Globus pallidus (tissue), 1 donor: ENCODE measurements around the gene BRME1.

ENCODE experiments used
- DNase-seq: peaks from one replicate; pipeline ENCODE4 v3.0.0-alpha.2; 2015; ENCODE audit warnings: low spot score

Gene BRME1

GRCh38 chr19:13905634-13906520, at the start of gene BRME1, which contains the start of gene CC2D1A:
BRME1 (minus strand) TSS chr19:13906117; CDS start chr19:13904892, 1,225 bp downstream.
CC2D1A (plus strand) TSS chr19:13906201; CDS start chr19:13906442, 241 bp downstream.
- DNase-seq = peak; percentile 83

- no peak for DNase-seq
Measured at GRCh38 chr19:13954185-13954584, 48.3 kb upstream of the BRME1 start.

GRCh38 chr19:13952931-13953531, 47.1 kb upstream of the BRME1 start:
- DNase-seq = peak; percentile 7

GRCh38 chr19:13952154-13952930, 46.4 kb upstream of the BRME1 start, which contains the start of gene DCAF15:
DCAF15 (plus strand) TSS chr19:13952509; CDS start chr19:13952513, 4 bp downstream.
- DNase-seq = peak; percentile 100

- DNase-seq = no peak
Measured at GRCh38 chr19:13951799-13952153, 45.9 kb upstream of the BRME1 start.

- DNase-seq = no peak
Measured at GRCh38 chr19:13951043-13951442, 45.1 kb upstream of the BRME1 start.

- DNase-seq = no peak
Measured at GRCh38 chr19:13946414-13946813, 40.5 kb upstream of the BRME1 start.

DNA sequence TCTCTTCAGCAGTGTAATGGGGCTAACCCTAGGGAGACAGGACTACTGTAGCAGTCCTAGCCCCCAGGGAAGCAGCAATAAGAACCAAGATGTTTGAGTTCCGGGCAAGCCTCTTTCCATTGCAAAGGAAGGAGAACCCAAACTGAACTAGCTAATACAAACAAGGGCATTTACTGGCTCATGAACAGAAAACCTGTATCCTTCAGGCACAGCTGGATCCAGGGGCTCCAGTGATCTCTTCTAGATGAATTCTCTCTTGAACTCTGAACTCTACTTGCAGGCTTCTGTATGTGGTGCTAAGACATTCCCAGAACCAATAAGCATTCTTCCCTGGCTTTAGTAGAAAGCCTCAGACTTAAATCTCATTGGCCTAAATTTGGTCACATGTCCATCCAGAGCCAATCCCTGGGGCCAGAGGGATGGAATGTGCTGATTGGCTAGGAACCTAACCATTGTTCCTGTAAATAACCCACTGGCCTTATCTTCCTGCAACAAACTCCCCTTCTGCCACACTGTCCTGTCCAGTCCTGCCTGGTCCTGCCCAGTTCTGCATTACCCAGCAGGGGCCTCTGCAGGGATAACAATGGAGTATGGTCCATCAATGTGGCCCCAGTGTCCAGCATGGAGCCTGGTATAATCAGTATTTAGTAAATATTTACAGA, 36.2 kb upstream of the BRME1 start:
- DNase-seq = no peak

DNA sequence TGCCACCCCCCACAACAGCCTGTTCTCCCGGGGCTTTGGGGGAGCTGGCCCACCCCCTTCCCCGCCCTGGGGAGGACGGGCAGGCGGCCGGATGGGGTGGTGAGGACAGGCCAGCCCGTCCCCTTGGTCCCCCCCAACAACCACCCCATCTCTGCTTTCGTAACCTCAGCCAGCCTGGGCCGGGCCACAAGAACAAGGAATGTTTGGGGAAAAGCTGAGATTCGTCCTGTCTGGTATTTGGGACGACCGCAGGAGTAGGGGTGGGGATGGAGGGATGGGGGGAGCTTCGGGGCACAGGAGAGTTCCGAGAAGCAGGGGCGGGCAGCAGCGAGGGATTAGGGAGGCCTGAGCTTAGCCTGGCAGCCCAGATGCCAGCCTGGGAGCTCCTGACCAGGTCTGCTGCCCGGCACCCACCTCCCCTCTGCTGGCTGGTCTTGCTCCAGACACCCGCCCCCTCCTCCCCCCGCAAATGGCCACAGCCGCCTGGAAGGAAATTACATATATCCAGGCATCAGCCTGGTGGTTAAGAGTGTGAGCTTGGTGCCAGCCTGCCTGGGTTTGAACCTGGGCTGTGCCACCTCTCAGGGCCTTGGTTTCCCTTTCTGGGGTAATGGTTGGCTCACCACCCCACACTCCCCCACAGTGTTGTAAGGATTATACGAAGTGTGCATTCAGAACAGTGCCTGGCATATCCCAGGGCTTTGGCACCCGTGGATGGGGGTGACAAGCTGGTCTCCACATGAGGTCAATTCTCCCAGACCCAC, 32.6 kb upstream of the BRME1 start, which contains the start of gene PODNL1:
Gene PODNL1 (minus strand): TSS at position 117 of the 764 bp plus-strand sequence. CDS start 236 bp downstream, outside the sequence.
- DNase-seq = no peak

DNA sequence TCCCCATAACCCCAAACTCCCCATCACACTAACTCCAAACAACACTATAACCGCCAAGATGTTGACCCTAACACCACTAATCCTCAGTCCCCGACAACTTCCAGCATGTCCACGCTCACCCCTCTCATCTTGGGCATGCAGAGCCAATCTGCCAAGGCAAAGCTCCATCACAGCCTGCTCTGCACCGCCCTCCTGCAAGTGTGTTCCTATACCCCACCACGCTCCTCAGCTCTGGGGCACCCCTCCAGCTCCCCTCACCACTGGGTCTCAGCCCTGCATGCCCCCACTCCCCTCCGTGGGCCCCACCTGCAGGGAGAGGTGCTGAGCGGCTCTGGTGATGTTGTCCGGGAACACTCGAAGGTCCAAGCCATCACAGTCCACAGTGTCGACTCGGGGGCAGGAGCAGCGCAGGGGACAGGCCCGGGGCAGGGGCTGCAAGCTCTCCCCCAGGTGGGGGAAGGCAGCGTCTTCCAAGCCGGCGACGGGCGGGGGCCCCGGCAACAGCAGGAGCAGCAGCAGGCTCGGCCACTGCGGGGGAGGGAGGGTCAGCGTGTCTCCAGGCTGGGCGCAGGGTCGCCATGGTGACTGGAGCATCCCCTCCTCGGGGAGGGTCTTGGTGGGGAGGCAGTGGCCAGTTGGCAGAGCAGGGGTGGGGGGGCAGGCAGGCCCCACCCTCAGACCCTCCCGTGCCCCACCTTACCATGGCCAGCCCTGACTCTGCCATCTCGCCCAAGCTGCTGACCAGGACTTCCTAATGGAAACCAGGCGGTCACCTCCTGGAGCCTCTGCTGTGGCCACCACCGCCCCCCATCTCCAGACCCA, 31.8 kb upstream of the BRME1 start:
- no peak for DNase-seq

DNA sequence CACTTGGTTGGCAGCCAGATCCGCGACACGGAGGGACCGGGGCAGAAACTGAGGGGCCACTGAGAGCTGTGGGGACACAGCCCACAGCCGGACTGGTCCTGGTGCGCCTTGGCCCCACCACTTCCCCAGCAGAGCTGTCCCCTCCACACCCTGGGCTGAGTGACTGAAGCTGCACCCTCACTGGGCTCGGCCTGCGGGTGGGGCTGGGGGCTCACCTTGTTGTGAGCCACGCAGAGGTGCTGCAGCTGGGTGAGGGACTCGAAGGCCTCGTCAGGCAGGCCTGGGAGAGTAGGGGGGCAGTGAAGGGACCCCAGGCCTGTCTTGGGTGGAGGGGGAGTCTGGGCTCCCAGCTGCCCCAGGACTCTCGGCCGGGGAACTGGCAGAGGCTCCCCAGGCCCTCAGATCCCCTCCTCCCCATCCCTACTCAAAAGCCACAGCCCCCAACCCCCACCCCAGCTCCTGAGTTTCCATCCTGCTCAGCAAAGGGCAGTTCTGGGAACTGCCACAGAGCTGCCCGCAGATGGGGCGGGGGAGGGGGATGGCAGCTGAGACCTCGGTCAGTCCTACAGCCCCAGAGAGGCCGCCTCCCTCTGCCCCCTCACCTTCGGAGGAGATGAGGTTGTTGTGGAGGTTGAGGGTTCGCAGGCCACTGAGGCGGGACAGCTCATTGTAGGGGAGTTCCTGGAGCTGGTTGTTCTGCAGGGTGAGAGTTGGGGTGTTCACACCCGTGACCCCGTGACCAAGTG, 30.0 kb upstream of the BRME1 start:
- DNase-seq = no peak

DNA sequence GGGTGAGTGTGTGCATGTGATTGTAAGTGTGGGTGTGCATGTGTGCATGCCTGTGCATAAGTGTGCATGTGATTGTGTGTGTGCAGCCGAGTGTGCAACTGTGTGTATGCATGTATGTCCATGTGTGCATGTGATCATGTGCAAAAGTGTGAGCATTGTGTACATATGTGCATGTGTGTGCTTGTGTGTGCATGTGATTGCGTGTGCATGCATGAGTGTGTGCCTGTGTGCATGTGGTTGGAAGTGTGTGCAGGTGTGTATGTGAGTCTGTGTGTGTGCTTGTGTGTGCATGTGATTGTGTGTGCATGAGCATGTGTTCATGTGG, 28.8 kb upstream of the BRME1 start:
- no peak for DNase-seq

GRCh38 chr19:13932911-13933393, 27.0 kb upstream of the BRME1 start:
- no peak for DNase-seq

DNA sequence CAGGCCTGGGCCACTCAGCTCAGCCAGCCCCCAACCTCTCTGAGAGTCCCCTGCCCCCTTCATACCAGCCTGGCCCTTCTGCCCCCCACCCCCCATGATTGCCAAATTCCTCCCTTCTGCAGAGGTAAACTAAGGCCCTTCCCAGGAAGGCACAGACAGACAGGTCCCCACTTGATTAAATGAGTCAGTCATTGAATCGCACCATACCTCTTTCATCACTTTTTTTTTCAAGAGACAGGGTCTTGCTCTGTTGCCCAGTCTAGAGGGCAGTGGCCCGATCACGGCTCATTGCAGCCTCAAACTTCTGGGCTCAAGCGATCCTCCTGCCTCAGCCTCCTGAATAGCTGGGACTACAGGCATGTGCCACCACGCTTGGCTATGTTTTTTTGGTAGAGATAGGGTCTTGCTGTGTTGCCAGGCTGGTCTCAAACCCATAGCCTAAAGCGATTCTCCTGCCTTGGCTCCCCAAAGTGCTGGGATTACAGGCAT, 26.3 kb upstream of the BRME1 start:
- DNase-seq = no peak

DNA sequence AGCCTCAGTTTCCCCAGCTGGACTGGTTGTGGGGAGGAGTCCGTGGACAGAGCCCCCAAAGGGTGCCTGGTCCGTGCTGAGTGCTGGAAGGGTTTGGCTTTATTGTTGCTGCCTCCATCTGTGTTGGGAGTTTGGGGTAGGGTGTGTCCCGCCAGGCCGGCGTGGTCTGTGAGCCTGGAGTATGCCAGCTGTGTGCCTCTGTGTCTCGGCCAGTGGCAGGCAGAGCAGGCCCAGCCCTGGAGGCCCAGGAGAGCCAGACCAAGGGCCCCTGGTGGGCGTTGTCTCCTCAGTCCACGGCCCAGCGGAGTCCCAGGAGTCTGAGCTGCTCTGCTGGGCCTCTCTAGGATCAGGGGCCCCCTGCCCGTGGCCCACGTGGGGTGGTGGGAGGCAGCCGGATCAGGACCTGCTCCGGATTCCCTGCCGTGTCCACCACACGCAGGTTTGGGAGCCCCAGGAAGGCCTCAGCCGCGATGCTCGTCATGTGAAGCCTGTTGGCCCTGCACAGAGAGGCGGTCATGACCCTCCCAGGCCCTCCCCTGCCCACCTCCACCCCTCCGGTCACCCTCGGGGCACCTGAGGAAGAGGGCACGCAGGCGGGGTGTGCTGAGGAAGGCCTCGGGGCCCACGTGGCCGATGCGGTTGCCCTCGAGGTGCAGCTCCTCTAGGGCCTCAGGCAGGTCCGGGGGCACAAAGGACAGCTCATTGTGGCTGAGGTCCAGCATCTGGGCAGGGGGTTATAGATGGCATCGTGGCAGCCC, 25.7 kb upstream of the BRME1 start:
- DNase-seq = no peak

DNA sequence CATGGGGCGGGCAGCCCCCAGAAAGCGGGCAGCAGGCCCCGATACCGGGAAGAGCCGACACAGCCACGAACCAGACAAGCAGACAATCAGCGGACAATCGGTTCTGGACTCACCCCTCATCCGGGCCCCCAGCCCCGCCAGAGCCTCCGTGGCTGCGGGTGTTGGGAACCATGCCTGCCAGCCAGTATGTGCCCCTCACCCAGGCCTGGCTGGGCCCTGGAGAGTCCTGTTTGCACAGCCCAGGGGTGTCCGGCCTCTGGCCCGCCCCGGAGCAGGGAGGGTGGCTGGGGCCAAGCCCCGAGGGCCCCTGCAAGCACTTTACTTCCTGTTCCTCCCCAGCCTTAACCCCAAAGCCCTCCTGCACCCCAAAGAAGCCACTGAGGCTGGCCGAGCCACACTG, 24.5 kb upstream of the BRME1 start:
- DNase-seq = no peak

DNA sequence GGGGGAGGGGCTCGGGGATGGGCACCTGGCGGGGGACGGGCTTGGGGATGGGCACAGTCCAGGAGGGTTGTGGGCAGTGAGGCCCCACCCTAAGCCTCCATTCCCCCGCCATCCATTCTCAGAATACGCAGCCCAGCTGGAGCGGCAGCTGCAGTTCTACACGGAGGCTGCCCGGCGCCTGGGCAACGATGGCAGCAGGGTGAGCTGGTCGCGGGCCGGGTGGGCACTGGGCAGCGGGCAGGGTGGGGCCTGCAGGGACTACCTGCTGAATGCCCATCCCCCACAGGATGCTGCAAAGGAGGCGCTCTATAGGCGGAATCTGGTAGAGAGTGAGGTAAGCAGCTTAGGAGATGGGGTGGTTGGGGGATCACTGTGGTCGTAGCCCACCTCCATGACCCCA, 24.0 kb upstream of the BRME1 start:
- DNase-seq = no peak

GRCh38 chr19:13929340-13929739, 23.4 kb upstream of the BRME1 start:
- no peak for DNase-seq

DNA sequence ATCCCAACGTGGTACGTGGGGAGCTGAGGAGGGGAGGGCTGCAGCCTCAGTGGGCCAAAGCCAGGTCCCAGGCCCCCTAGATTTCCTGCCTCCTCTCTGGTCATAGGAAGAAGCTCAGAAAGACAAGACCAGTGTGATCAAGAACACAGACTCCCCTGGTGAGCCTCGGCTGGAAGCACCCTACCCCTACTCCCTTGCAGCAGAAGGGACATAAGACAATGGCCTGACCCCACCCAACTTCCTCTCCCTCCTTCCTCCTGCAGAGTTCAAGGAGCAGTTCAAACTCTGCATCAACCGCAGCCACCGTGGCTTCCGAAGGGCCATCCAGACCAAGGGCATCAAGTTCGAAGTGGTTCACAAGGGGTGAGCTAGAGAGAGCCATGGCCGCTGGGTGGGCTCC, 20.8 kb upstream of the BRME1 start:
- no peak for DNase-seq
